DMS79 treated with DMSO at 0.1 percent for 48 hours (cell line): ENCODE data around the gene OXSR1.
A peak's percentile ranks its signal among the peaks of the same experiment; 100 is the strongest.
"Not testable (repeated sequence)": the region's sequence is repeated elsewhere in the genome, so short reads cannot be mapped to it uniquely, and the experiment has no call there.

Source experiments
- DNase-seq: peaks from one replicate; lab custom pipeline; 2025; lab: John Stamatoyannopoulos, UW

Gene OXSR1

DNA sequence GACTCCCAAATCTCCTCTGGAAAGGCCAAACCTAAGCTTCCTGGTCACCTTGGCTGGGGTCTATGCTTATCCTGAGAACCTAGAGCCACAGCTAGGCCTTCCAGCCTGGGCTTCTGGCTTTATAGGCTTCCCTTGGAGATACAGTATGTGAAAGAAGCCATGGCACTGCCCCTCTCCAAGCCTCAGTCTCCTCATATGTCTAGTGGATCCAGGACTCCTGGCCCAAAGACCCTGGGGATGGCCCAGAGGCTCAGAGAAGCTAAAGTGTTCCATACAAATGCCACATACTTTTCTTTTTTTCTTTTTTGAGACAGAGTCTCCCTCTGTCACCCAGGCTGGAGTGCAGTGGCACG lies 37.1 kb upstream of the OXSR1 start:
- no peak for DNase-seq

DNA sequence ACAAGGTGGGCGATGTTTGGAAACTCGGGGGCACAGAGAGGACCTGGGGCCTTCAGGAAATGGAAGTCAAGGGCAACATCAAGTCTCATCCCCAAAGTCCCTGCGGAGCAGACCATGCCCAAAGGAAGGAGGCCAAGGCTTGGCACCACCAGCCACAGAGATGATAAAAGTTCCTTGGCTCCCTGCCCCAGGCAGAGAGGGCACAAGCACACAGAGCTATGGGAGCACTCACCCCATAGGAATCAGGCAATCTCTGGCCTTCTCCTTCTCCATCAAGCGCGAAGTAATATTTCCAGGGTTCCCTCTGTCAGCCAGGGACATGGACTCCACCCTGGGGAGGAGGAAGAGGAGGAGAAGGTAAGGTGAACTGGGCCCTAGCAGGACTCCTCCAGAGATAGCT lies 36.3 kb upstream of the OXSR1 start:
- DNase-seq, result no peak

DNA sequence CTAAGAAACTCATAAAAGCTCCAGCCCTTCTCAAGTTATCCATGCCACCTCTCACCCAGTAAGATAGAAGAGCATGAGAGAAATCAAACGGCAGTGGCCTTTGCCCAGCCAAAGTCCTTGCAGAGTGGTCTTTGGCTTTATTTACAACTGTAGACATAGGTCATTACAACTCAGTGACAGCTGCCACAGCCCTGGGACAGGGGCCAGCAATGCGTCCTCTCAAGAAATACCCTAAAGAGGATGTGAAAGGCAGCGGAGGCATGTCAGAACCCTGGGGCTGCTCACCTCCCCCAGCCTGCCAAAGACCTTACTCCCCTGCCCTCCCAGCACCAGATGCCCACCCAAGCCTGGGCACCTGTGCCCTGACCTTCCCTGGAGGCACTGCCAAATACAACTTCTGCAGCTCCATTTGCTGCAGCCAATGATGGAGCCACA lies 34.7 kb upstream of the OXSR1 start:
- DNase-seq, result no peak

DNA sequence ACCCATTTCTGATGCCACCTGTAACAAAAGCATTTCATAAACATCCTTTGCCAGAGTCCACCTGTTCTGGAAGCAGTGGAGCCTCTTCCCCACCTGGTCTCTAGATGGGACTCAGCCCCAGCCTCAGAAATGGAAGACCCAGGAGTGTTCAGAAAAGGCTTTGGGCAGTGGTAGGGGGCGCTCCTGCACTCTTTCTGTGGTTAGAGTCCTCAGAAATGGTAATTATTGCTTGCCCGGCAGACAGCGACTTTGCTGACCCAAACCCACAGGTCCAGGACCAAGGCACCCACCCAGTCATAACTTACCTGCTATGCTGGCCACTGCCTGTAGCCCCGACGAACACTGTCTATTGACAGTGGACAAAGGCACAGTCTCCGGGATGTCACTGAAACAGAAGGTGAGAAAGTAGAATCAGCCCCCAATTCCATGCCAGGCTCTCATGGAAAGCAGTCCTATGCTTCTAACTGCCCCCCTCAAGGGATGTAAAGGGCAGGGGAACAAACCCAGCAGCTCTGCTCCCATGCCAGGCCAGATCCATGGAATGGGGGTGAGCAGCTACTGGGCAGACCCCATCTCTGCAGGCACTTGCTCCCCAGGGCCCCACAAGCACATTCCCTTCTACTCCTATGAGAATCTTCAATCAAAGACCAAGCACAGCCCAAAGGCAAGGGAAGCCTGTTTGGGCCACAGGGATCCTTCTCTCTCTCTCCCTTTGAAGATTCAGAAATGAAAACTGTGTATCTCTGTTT lies 33.5 kb upstream of the OXSR1 start:
- no peak for DNase-seq

DNA sequence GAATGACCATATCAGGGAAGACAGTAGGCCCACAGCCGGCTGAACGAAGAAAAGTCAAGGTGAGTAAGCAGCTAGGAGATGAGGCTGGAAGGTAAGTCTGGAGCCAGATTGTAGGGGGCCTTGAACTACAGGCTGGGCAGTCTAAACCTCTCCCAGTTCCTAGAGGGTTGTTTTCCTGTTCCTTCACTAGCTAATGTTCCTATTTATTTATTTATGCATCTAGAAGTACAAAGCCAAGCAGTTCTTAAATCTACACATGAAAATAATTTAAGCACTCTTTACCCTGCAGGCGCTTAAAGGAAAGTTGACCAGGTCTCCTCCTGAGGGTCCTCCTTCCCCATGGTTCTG lies 32.2 kb upstream of the OXSR1 start:
- DNase-seq, result no peak

DNA sequence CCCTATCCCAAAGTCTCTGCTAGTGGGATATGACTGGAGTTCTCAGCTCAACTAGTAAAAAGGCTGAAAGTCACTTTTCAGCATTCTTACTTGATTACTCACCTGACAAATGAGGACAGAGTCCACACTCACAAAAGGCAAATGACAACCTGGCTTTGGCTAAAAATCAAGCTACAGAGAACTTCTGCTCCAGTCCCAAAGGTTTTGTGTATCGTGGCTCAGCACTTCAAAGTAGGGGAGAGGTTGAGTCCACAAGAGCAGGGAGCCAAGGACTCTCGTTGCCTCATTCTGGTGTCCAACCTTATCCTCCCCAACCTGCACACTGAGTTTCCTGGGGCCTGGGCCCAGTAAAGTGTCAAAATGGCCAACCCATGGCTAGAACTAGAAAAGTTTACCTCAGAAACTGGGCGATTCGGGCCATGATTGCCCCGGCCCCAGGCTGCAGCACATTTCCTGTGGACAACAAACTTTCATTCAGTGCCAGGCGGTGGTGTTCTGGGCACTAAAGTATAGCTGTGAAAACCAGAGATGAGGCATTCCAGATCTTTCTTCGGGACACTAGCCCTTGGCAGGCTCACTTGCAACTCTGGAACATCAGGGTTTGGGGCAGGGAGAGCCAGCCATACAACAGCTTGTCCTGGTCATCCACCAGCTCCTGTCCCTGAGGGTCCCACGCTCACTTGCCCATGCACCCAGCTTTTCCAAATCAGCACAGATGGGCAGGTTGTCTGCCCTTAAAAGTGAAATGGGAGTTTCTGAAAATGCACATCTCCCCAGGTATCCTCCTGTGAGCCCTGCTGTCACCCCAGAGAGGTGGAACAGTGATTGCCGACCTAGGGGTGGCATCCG lies 31.6 kb upstream of the OXSR1 start:
- DNase-seq, result no peak

DNA sequence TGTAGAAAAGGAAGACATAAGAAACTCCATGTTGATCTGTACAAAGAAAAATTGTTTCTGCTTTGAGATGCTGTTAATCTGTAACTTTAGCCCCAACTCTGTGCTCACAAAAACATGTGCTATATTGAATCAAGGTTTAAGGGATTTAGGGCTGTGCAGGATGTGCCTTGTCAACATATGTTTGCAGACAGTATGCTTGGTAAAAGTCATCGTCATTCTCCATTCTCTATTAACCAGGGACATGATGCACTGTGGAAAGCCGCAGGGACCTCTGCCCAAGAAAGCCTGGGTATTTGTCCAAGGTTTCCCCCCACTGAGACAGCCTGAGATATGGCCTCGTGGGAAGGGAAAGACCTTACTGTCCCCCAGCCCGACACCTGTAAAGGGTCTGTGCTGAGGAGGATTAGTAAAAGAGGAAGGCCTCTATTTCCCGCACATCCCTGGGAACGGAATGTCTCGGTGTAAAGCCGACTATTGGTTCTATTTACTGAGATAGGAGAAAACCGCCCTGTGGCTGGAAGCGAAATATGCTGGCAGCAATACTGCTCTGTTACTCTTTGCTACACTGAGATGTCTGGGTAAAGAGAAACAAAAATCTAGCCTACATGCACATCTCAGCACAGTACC lies 30.7 kb upstream of the OXSR1 start:
- not testable (repeated sequence) for DNase-seq

DNA sequence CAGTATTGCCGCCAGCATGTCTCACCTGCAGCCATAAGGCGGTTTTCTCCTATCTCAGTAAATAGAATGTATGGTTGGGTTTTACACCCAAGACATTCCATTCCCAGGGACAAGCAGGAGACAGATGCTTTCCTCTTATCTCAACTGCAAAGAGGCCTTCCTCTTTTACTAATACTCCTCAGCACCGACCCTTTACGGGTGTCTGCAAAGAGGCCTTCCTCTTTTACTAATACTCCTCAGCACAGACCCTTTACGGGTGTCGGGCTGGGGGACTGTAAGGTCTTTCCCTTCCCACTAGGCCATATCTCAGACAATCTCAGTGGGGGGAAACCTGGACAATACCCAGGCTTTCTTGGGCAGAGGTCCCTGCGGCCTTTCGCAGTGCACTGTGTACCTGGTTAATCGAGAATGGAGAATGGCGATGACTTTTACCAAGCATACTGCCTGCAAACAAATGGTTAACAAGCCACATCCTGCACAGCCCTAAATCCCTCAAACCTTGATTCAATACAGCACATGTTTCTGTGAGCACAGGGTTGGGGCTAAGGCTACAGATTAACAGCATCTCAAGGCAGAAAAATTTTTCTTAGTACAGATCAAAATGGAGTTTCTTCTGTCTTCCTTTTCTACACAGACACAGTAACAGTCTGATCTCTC lies 29.6 kb upstream of the OXSR1 start:
- DNase-seq, result not testable (repeated sequence)

DNA sequence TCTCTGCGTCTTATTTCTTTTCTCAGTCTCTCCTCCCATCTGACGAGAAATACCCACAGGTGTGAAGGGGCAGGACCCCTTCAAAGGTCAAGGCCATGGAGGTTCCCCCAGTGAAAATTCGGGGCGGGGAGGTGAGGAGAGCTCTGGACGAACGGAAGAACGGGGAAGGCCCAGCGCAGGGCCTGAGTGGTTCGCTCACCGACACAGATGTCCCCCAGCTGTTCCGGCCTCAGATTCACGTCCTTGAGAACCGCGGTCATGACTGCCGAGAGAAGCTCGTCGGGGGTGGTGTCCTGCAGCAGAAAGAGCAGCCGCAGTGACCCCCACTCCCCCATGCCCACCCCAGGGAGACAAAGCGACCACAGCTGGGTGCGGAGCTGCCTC lies 29.0 kb upstream of the OXSR1 start:
- no peak for DNase-seq

DNA sequence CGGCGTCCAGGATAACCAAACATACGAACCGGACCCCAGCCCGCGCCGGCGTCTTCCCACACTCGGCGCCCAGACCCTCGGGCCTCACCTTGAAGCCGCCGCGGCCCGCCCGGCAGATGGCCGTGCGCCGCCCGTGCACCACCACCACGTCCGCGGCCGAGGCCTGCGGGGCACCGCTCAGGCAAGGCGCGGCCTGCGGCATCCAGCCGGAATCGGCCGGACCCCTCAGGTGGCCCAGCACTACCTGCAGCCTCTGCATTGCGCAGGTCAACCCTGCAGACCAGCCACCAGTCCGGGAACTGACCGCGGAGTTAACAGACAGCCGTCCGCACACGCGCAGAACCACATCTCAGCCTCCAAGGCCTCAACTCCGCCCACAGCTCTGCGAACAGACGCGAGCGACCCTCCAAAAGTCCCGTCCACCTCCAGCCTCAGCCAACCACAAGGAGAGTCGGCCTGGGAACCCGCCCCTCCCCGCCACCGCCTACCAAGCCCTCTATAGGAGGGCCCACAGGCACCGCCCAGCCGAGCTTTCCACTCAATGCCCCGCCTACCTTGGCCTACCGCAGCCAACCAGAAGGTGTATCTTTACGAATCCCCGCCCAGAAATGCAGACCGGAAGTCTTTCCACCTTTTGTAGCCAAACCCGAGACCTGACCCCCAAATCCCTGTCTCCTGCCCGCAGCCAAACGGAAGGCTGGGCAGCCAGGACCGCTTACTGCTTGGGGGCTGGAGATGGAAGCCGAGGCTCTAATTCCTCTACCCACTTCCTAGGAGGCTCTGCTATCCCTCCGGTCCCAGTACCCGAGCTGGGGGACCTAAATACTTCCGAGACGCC lies 28.3 kb upstream of the OXSR1 start, which contains the start of gene ACAA1:
TSS of gene ACAA1 (minus strand) at position 351 of the 838 bp plus-strand sequence. CDS start at position 259, 92 bp downstream.
- peak; percentile 90 for DNase-seq

DNA sequence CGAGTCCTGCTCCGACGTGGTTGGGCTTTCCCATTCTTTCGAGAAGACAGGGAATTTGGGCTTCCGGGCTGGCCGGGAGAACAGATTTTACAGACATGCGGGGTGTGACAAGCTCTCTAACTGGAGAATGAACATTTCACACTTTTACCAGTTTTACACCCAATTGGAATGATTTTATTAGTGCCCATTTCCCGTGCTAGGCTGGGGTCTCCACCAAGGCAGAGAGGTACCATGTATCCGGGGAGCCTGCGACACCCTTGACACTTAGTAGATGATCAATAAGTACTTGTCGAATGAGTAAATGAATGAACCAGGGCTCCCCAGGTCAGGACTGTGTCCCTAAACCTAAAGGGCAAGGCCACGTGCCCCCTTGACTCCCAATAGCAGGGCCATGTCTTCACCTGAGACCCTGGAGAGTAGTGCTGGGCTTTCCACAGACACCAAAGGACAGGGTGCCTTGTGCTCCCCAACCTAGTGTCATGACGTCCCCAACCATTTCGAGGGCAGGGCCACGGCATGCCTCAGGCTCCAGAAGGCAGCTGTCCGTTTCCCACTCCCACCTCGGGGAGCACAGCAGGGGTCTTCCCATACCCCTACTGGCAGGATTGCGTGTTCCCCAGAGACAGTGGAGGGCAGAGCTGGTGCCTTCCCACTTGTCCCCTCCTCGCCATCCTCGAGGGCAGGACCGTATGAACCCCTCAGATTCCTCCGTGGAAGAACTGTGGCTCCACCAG lies 27.6 kb upstream of the OXSR1 start:
- DNase-seq, result no peak

DNA sequence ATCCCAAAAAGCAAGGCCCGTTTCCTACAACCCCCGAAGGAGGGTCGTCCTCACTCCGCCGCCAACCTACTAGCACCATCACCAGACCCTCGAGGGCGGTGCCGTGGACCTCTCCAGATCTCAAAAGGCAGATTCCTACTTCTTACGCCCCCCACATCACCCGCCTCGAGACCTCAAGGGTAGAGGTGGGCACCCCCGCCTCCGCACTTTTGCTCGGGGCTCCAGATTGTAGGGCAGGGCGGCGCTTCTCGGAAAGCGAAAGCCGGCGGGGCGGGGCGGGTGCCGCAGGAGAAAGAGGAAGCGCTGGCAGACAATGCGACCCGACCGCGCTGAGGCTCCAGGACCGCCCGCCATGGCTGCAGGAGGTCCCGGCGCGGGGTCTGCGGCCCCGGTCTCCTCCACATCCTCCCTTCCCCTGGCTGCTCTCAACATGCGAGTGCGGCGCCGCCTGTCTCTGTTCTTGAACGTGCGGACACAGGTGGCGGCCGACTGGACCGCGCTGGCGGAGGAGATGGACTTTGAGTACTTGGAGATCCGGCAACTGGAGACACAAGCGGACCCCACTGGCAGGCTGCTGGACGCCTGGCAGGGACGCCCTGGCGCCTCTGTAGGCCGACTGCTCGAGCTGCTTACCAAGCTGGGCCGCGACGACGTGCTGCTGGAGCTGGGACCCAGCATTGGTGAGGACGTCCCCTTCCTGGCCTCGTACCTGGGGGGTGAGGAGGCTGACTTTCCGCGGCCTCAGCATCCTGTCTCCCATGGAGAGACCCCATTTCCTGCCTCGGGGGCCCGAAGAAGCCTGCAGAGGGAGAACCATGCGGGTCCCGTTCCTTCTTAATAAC lies 26.8 kb upstream of the OXSR1 start, which contains the start of gene MYD88:
TSS of gene MYD88 (plus strand) at position 313 of the 842 bp plus-strand sequence. CDS start at position 353, 40 bp downstream.
- DNase-seq, result peak; percentile 38

DNA sequence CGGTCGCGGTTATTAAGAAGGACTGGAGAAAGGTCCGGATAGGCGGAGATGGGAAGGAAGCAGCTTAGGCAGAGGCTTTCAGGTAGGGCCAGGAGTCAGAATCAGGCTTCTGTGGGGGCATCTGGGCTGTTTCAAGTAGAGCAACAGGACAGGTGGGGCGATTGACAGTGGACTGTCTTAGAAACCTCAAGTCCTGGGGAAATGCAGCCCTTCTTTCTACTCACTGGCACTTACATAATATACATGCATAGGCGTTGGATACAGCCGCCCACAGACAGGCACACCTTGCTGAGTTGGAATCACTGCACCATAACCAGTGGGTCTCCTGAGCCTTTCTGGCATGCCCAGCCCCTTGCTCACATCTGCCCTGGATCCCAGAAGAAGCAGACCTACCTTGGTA lies 26.1 kb upstream of the OXSR1 start:
- no peak for DNase-seq

DNA sequence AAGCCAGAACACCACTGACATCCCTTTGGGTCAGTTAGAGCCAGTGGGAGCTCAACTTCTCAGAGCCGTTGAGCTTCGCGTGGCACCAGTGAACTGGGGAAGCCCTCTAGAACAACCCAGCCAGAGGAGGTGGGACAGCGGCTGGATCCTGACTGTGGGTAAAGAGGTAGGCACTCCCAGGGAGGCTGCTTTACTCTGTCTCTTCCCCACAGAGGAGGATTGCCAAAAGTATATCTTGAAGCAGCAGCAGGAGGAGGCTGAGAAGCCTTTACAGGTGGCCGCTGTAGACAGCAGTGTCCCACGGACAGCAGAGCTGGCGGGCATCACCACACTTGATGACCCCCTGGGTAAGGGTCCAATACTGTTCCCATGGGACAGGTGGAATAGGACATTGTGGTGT lies 25.7 kb upstream of the OXSR1 start:
- no peak for DNase-seq

DNA sequence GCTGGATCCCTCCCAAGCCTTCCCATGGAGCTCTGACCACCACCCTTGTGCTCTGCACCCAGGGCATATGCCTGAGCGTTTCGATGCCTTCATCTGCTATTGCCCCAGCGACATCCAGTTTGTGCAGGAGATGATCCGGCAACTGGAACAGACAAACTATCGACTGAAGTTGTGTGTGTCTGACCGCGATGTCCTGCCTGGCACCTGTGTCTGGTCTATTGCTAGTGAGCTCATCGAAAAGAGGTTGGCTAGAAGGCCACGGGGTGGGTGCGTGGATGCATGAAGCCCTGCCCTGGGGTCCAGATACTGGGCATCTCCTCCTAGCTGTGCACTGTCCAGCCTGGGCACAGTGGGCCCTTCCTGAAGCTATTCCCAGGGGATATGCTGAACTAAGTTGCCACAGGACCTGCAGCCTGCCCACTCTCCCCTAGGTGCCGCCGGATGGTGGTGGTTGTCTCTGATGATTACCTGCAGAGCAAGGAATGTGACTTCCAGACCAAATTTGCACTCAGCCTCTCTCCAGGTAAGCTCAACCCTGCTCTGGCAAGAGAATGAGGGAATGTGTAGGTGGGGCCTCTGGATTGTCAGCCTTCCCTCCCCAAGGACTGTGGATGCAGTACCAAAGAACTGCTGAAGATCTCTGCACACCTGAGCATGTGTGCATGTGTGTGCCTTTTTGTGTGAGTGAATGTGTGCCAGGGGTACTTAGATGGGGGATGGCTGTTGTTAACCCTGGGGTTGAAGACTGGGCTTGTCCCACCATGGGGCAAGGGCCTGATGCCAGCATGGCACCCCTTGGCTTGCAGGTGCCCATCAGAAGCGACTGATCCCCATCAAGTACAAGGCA lies 24.8 kb upstream of the OXSR1 start:
- no peak for DNase-seq

DNA sequence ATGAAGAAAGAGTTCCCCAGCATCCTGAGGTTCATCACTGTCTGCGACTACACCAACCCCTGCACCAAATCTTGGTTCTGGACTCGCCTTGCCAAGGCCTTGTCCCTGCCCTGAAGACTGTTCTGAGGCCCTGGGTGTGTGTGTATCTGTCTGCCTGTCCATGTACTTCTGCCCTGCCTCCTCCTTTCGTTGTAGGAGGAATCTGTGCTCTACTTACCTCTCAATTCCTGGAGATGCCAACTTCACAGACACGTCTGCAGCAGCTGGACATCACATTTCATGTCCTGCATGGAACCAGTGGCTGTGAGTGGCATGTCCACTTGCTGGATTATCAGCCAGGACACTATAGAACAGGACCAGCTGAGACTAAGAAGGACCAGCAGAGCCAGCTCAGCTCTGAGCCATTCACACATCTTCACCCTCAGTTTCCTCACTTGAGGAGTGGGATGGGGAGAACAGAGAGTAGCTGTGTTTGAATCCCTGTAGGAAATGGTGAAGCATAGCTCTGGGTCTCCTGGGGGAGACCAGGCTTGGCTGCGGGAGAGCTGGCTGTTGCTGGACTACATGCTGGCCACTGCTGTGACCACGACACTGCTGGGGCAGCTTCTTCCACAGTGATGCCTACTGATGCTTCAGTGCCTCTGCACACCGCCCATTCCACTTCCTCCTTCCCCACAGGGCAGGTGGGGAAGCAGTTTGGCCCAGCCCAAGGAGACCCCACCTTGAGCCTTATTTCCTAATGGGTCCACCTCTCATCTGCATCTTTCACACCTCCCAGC lies 24.0 kb upstream of the OXSR1 start:
- DNase-seq, result no peak

DNA sequence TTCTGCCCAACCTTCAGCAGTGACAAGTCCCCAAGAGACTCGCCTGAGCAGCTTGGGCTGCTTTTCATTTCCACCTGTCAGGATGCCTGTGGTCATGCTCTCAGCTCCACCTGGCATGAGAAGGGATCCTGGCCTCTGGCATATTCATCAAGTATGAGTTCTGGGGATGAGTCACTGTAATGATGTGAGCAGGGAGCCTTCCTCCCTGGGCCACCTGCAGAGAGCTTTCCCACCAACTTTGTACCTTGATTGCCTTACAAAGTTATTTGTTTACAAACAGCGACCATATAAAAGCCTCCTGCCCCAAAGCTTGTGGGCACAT lies 23.4 kb upstream of the OXSR1 start:
- DNase-seq, result no peak

DNA sequence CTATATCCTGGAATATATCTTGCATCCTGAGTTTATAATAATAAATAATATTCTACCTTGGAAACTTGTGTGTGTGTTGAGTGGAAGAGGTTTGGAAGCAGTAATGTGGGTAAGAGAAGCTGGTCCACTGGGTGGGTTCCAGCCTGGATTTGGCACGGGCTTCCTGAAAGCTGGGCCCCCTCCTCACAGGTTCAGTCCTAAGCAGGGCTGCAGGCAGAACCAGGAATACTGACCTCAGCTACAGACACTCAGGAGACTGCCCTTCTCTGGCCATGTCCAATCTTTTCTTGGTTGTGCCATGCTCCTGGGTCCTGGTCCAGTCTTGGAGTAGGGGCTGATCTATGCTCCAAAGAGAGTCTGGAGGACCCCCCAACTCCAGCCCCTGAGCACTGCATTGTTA lies 22.4 kb upstream of the OXSR1 start:
- DNase-seq, result no peak
